HepG2 (cell line): ENCODE data around the gene SYP. TPM values are rescaled to one million over a fixed set of nuclear protein-coding genes. Genes with fewer than 3 reads are reported as not detected.

Experiments used
- CREM ChIP-seq, 2 experiments: sonication (generic) in 1 of 2; formaldehyde crosslinking in 1 of 2; IDR thresholded peaks; 2 replicates each; pipeline versions ENCODE4 v1.4.0 to v1.6.1; 2016 to 2020; ENCODE audit warnings: antibody characterized with exemption in 1 of 2, mild to moderate bottlenecking in 1 of 2, missing genetic modification reagents in 1 of 2
- FOXO1 ChIP-seq: sonication (generic); formaldehyde crosslinking; IDR thresholded peaks from 2 replicates; pipeline ENCODE4 v1.4.0; 2020; ENCODE audit warnings: missing genetic modification reagents
- HCFC1 ChIP-seq: fragments of 150-350 bp; IDR thresholded peaks from 2 replicates; pipeline ENCODE4 v1.6.1; 2014; ENCODE audit warnings: low read depth, low read length
- HNF4A ChIP-seq: sonication (generic); formaldehyde crosslinking; IDR thresholded peaks from 2 replicates; pipeline ENCODE4 v1.4.0; 2020; ENCODE audit warnings: missing genetic modification reagents
- MED8 ChIP-seq: sonication (generic); formaldehyde crosslinking; IDR thresholded peaks from 2 replicates; pipeline ENCODE4 v1.8.1; 2023; ENCODE audit warnings: mild to moderate bottlenecking, missing genetic modification reagents; ENCODE audit not compliant: insufficient replicate concordance
- MLXIP ChIP-seq: sonication (generic); formaldehyde crosslinking; IDR thresholded peaks from 2 replicates; pipeline ENCODE4 v1.9.0; 2021; ENCODE audit warnings: missing genetic modification reagents, borderline replicate concordance
- RORA ChIP-seq: sonication (generic); formaldehyde crosslinking; IDR thresholded peaks from 2 replicates; pipeline ENCODE4 v1.5.0; 2020; ENCODE audit warnings: mild to moderate bottlenecking, missing genetic modification reagents, moderate library complexity
- ZFX ChIP-seq: sonication (generic); formaldehyde crosslinking; IDR thresholded peaks from 2 replicates; pipeline ENCODE4 v1.4.0; 2020; ENCODE audit warnings: mild to moderate bottlenecking, low read depth, missing genetic modification reagents, moderate library complexity
- ZMYM3 ChIP-seq: sonication (generic); formaldehyde crosslinking; IDR thresholded peaks from 2 replicates; pipeline ENCODE4 v1.5.1; 2020; ENCODE audit warnings: mild to moderate bottlenecking, missing genetic modification reagents
- ZNF557 ChIP-seq: sonication (generic); formaldehyde crosslinking; IDR thresholded peaks from 2 replicates; pipeline ENCODE4 v1.4.0; 2020; ENCODE audit warnings: missing genetic modification reagents
- ZNF562 ChIP-seq: sonication (generic); formaldehyde crosslinking; IDR thresholded peaks from 2 replicates; pipeline ENCODE4 v1.8.0; 2022; ENCODE audit warnings: missing genetic modification reagents, borderline replicate concordance
- ZNF598 ChIP-seq: sonication (generic); formaldehyde crosslinking; IDR thresholded peaks from 2 replicates; pipeline ENCODE4 v1.5.1; 2020; ENCODE audit warnings: mild to moderate bottlenecking, missing genetic modification reagents, borderline replicate concordance
- ZNF772 ChIP-seq: sonication (generic); formaldehyde crosslinking; IDR thresholded peaks from 2 replicates; pipeline ENCODE4 v1.5.0; 2020; ENCODE audit warnings: mild to moderate bottlenecking, missing genetic modification reagents
- polyA plus RNA-seq, 8 experiments: library from polyadenylated mRNA; depleted of rRNA in 3 of 8; stranded (reverse) in 7 of 8; unstranded in 1 of 8; fragments of >200 nt; fragmentation: Illumina TruSeq in 4 of 8; extraction: Trizol in 4 of 8; gene quantifications; 2 replicates each; pipeline versions ENCODE4 v1.2.1 to v1.2.3, GENCODE V29; 2011 to 2016; ENCODE audit warnings: low read depth in 4 of 8, missing spikeins in 1 of 8, mixed read lengths in 1 of 8; ENCODE audit not compliant: insufficient read depth in 1 of 8
- total RNA-seq, 5 experiments: library from RNA; depleted of rRNA; stranded (reverse); fragments of >200 nt; fragmentation: Illumina TruSeq; extraction: Trizol; gene quantifications; 2 replicates each; pipeline ENCODE4 v1.2.3, GENCODE V29; 2016; ENCODE audit warnings: low read depth in 1 of 5
- TF ChIP-seq, protein P1 (sequence below): sonication (generic); formaldehyde crosslinking; IDR thresholded peaks from 2 replicates; pipeline ENCODE4 v1.5.1; 2020; ENCODE audit warnings: missing genetic modification reagents, mild to moderate bottlenecking, borderline replicate concordance
- TF ChIP-seq, protein P2 (sequence below): sonication (generic); formaldehyde crosslinking; IDR thresholded peaks from 2 replicates; pipeline ENCODE4 v1.5.0; 2020; ENCODE audit warnings: missing genetic modification reagents
- TF ChIP-seq, protein P3 (sequence below): sonication (generic); formaldehyde crosslinking; IDR thresholded peaks from 2 replicates; pipeline ENCODE4 v1.4.0; 2020; ENCODE audit warnings: mild to moderate bottlenecking, missing genetic modification reagents, borderline replicate concordance

The SYP gene
- total and polyA plus RNA-seq, 2 of the 13 experiments (the other 11 are each of a cell fraction or from before 2014, with no cell fraction given), result 2.0 to 2.5 TPM

DNA sequence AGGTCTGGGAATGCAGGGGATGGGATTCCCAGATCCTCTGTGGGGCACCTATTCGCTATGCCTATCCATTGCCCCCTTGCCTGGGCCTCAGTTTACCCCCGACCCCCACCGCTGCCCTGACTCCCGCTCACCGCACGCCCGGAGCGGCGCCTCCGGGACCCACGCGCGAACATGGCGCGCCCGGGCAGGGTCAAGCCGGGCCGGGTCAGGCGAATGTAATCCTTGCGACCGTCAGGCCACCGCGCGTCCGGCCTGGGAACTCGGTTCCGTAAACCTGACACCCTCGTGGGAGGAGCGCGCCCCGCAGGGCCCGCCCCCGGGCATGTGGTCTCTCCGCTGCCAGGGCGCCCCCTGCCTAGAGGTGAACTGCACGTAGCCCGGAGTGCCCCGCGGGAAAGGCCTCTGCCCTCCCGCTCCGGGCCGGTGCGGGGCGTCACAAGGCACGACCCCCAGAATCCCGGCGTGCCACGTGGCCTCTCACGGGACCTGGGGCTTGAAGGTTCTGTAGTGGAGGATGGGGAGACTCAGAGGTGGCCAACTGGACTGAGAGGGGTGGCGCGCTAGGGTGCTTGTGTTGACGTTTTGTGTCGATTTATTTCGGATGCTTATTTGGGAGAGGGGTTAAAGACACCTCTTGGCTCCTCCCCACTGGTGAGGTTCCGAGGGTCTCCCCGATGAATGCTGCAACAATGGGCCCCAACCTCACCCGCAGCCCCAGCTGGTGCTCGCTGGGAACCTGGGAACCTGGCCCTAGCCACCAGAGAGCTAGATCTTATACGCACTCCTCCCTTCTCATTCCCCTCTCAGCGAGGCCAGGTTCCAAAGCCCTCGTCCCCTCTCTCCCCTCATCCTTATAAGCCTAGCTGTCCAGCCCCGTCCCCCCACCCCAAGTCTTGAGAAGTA, 13.6 kb downstream of the SYP start, which contains the start of gene PRICKLE3 (continued):
- TF ChIP-seq, protein P1, sequence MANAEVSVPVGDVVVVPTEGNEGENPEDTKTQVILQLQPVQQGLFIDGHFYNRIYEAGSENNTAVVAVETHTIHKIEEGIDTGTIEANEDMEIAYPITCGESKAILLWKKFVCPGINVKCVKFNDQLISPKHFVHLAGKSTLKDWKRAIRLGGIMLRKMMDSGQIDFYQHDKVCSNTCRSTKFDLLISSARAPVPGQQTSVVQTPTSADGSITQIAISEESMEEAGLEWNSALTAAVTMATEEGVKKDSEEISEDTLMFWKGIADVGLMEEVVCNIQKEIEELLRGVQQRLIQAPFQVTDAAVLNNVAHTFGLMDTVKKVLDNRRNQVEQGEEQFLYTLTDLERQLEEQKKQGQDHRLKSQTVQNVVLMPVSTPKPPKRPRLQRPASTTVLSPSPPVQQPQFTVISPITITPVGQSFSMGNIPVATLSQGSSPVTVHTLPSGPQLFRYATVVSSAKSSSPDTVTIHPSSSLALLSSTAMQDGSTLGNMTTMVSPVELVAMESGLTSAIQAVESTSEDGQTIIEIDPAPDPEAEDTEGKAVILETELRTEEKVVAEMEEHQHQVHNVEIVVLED, result peak; percentile 46; the same call in 1 of the 2 replicates
- TF ChIP-seq ZFX (CRISPR knock-in tag), result peak; percentile 61; the same call in 1 of the 2 replicates
- no peak for TF ChIP-seq FOXO1 (CRISPR knock-in tag)
- TF ChIP-seq CREM (IDR thresholded peaks at IDR 0.05), result no peak
- TF ChIP-seq CREM (CRISPR knock-in tag; IDR thresholded peaks at IDR 0.05), result no peak
- TF ChIP-seq ZMYM3 (CRISPR knock-in tag), result 0 out of 2 replicates have a peak, but pooled peaks have one; percentile 21
- peak; percentile 42 for TF ChIP-seq MED8 (CRISPR knock-in tag)
- no peak for TF ChIP-seq HCFC1
- TF ChIP-seq, protein P2, sequence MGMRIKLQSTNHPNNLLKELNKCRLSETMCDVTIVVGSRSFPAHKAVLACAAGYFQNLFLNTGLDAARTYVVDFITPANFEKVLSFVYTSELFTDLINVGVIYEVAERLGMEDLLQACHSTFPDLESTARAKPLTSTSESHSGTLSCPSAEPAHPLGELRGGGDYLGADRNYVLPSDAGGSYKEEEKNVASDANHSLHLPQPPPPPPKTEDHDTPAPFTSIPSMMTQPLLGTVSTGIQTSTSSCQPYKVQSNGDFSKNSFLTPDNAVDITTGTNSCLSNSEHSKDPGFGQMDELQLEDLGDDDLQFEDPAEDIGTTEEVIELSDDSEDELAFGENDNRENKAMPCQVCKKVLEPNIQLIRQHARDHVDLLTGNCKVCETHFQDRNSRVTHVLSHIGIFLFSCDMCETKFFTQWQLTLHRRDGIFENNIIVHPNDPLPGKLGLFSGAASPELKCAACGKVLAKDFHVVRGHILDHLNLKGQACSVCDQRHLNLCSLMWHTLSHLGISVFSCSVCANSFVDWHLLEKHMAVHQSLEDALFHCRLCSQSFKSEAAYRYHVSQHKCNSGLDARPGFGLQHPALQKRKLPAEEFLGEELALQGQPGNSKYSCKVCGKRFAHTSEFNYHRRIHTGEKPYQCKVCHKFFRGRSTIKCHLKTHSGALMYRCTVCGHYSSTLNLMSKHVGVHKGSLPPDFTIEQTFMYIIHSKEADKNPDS (CRISPR knock-in tag), result no peak
- no peak for TF ChIP-seq ZNF562 (CRISPR knock-in tag)
- no peak for TF ChIP-seq RORA (CRISPR knock-in tag)
- TF ChIP-seq MLXIP (CRISPR knock-in tag), result no peak
- 0 out of 2 replicates have a peak, but pooled peaks have one; percentile 42 for TF ChIP-seq ZNF772 (CRISPR knock-in tag)
- TF ChIP-seq, protein P3, sequence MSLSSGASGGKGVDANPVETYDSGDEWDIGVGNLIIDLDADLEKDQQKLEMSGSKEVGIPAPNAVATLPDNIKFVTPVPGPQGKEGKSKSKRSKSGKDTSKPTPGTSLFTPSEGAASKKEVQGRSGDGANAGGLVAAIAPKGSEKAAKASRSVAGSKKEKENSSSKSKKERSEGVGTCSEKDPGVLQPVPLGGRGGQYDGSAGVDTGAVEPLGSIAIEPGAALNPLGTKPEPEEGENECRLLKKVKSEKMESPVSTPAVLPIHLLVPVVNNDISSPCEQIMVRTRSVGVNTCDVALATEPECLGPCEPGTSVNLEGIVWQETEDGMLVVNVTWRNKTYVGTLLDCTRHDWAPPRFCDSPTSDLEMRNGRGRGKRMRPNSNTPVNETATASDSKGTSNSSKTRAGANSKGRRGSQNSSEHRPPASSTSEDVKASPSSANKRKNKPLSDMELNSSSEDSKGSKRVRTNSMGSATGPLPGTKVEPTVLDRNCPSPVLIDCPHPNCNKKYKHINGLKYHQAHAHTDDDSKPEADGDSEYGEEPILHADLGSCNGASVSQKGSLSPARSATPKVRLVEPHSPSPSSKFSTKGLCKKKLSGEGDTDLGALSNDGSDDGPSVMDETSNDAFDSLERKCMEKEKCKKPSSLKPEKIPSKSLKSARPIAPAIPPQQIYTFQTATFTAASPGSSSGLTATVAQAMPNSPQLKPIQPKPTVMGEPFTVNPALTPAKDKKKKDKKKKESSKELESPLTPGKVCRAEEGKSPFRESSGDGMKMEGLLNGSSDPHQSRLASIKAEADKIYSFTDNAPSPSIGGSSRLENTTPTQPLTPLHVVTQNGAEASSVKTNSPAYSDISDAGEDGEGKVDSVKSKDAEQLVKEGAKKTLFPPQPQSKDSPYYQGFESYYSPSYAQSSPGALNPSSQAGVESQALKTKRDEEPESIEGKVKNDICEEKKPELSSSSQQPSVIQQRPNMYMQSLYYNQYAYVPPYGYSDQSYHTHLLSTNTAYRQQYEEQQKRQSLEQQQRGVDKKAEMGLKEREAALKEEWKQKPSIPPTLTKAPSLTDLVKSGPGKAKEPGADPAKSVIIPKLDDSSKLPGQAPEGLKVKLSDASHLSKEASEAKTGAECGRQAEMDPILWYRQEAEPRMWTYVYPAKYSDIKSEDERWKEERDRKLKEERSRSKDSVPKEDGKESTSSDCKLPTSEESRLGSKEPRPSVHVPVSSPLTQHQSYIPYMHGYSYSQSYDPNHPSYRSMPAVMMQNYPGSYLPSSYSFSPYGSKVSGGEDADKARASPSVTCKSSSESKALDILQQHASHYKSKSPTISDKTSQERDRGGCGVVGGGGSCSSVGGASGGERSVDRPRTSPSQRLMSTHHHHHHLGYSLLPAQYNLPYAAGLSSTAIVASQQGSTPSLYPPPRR (CRISPR knock-in tag), result no peak
- TF ChIP-seq HNF4A, result no peak
- TF ChIP-seq ZNF598 (CRISPR knock-in tag), result no peak; the same call in 1 of the 2 replicates
- no peak for TF ChIP-seq ZNF557 (CRISPR knock-in tag)
